NCI-H524 (cell line): ENCODE results near the gene CPT1C.

Experiments used
- DNase-seq, 2 experiments: peaks; one replicate each; lab custom pipeline; 2025; lab: John Stamatoyannopoulos, UW

The CPT1C gene

DNA sequence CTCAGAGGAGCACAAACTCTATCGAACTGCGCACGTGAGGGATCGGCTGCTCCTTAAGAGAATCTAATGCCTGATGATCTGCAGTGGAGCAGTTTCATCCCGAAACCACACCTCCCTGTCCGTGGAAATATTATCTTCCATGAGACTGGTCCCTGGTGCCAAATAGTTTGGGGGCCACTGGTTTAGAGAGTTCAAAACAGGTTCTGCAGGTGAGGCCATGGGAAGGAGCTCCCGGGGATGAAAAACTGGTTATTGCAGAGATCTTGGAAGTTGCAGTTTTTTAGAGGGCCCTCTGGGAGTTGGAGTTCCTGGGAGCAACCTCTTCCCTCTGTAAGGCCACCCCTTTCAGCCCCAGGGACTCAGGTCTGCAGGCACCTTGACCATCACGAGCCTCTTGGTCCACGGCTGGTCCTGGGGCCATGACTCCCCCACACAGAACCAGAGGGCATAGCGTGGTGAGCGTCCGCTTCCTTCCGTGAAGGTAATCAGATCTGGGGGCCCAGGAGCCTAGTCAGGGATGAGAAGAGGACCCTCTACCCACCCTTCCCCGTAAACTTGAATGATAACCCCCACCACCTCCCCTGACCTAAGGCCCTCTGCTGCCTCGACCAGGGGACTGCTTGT is 30.5 kb upstream of the CPT1C start:
- DNase-seq: no peak

DNA sequence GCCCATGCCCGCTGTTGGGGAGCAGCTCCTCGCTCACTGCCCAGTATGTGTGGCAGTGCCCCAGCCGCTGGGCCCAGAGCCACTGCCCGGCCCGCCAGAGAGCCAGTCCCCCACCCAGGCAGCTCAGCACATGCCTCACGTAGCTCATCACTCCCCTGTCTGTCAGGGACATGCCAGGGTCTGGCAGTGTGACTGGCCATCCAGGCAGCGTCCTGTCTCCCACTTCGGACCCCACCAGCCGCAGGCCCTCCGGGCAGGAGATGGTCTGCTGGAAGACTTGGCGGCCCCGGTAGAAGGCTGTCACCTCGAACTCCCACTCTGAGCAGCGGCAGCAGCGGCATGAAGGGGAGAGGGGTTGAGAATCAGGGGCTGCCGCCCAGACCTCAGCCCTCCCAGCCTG is 28.9 kb upstream of the CPT1C start:
- DNase-seq: no peak

GRCh38 chr19:49663224-49663623 is 27.7 kb upstream of the CPT1C start:
- DNase-seq: no peak

GRCh38 chr19:49664171-49665035 is 26.5 kb upstream of the CPT1C start:
- DNase-seq: peak; percentile 48 to 82

- no peak for DNase-seq
Measured at GRCh38 chr19:49665036-49665350, 25.9 kb upstream of the CPT1C start.

DNA sequence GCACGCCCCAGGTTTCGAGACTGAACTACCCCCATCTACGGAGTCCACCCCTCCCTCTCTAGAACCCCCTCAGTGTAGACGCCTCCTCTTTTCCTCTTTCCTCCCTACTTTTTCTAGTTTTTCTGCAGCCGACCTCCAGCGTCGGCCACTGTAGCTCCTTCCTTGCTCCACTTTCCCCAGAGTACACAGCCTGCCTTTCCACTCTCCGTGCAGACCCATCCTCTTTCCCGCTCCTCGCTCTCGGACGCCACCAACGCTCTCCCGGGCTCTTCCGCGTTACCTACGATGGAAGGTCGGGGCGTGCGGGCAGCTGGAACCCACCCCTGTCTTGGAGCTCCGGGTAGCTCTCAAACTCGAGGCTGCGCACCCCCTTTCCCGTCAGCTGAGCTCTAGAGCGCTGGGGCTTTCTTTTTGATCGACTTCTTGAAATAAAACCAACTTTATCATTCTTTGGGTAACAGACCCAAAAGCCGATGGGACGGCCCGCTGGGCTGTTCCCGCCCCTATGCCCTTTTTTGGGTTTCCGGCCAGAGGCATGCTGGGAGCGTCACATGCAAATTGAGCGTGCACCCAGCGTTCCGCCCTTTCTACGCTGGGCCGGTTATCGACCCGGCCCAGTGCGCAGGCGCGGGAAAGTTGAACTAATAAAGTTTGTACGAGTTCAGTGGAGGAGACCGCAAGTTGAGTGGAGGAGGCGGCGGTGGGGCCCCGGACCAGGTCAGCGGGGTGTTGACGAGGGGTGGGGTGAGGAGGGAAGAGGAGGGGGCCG is 25.4 kb upstream of the CPT1C start, which contains the start of the genes BCL2L12 and IRF3:
TSS of gene BCL2L12 (plus strand) at position 583 of the 769 bp plus-strand sequence. CDS start 760 bp downstream, outside the sequence.
TSS of gene IRF3 (minus strand) at position 507 of the 769 bp plus-strand sequence. CDS start 1,019 bp downstream, outside the sequence.
- DNase-seq: peak; percentile 88 to 95

- DNase-seq: peak; percentile 37 to 75
Measured at GRCh38 chr19:49666120-49666444, 24.8 kb upstream of the CPT1C start.

- no peak for DNase-seq
Measured at GRCh38 chr19:49667473-49667872, 23.4 kb upstream of the CPT1C start.

- no peak for DNase-seq
Measured at GRCh38 chr19:49669516-49669915, 21.4 kb upstream of the CPT1C start.

DNA sequence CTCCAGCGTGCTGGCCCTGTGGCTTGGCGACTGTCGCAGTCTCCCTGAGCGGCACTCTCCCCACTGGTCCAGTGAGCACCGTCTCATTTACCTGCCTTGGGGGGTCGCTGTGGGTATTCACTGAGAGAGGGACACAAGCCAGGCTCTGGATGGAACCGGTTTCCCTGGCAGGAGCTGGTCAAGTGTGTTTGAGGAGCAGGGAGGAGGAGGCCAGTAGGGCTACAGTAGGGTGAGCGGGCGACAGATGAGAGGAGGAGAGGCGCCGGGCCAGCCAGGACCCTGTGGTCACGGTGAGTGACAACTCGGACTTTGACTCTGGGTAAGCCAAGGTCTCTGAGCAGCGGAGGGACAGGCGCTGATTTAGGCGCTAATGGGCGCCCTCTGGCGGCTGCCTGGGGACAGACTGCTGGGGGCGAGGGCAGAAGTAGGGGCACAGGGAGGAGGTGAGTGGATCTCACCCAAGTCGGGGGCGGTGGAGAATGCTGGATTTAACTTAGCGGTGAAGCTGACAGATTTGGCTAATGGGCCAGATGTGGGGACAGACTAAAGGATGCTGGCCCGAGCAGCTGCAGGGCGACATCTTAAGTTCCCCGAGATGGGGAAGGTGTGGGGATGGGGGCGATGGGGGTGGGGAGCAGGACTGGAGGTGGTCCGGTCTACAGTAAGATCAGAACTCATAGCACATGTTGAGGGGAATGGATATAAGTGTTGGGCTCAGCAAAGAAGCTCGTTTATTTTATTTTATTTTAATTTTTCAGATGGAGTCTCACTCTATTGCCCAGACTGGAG is 18.6 kb upstream of the CPT1C start:
- DNase-seq: peak; percentile 88 to 92

GRCh38 chr19:49676136-49676783 is 14.7 kb upstream of the CPT1C start:
- DNase-seq: peak; percentile 91 to 92

- peak; percentile 100 for DNase-seq
Measured at GRCh38 chr19:49676784-49677230, 14.1 kb upstream of the CPT1C start.

DNA sequence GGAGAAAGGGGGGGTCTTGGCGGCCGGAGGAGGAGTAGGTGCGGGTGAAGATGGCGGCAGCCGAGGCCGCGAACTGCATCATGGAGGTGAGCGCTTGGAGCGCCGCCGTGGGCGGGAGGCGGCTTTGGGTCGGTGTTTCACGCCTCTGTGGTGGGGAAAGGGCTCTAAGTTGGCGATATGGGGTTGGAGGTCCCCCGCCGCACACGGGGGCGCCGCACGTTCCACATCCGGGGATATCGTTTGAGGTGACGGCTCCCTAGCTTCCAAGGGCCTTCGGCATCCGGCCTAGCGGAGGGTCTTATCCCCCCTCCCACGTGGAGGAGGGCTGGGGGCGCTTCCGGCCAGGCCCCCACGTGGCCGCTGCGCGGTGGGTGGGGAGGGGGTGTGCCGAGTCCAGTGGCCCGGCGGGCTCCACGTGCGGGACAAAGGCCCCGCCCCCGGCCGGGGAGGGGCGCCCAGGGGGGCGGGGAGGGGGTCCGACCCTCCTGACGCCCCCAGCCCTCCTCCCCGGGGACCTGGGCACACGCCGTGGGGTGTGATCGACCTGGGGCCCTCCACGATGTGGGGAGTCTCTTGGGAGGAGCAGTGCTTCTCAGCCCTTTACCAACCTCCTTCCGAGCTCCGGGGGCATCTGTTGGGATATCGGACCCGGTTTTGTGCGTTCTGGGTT is 13.6 kb upstream of the CPT1C start, which contains the start of gene PRMT1:
TSS of gene PRMT1 (plus strand) at position 41 of the 670 bp plus-strand sequence. CDS start at position 51, 10 bp downstream.
- DNase-seq: peak; percentile 71 to 84

DNA sequence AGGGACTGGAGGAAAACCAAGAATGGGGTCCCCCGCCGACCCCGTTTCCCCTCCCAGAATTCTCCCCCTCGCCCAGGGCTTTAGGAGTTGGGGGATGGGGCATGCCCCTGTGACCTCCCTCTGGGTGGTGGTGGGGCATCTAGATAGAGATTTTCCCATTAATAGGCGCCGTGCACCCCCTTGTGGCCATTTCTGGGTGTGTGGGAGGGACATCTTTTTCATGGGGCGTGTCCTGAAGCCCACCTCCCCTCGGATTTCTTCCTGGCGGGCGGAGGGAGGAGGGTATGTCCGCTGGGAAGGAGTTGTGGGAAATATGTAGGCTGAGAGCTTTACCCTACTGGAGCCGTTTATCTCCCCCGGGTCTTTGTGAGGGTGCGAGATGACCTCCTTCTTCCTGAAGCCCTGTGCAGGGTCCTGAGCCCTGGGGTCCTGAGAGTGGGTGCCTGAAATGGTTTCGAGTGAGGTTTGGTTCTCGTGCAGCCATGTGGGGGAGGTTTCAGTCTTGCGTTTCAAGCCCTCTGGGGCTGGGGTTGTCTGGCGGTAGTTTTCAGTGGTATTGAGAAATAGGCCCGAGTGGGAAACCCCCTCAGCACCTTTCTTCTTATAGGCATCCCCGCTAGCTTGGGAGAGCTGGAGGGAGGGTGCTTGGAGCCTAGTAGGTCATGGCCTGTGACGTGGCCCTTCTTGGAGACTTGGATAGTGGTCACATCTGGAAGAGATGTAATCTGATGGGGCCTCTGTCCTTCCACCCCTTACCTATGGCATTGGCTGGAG is 12.8 kb upstream of the CPT1C start:
- peak; percentile 85 to 90 for DNase-seq

GRCh38 chr19:49678985-49679770 is 11.7 kb upstream of the CPT1C start:
- DNase-seq: peak; percentile 93 to 95

DNA sequence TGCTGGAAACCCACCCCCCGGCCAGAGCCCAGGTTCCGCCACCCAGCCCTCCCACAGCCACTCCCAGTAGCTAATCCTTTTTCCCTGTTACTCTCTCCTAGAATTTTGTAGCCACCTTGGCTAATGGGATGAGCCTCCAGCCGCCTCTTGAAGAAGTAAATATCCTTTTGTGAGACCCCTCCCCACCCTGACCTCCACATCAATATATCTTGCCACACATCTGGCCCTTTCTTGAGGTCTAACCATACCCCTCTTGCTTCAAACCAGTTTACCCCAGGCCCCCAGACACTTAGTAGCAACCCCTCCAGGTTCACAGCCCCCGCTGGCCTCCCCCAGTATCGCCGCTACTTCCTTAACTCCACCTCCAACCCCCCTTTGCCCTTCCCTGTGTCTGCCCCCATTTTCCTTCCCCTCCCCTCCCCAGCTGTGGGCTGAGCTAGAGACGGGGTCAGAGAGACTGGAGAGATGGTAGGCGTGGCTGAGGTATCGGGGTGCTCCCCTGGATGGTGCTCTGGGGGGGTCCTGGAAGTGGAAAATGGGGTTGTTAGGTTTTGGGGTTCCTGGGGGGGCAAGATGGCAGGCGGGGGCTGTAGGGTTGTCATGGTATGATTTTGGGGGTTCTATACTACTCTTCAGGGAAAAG is 11.0 kb upstream of the CPT1C start:
- DNase-seq: peak; percentile 85

DNA sequence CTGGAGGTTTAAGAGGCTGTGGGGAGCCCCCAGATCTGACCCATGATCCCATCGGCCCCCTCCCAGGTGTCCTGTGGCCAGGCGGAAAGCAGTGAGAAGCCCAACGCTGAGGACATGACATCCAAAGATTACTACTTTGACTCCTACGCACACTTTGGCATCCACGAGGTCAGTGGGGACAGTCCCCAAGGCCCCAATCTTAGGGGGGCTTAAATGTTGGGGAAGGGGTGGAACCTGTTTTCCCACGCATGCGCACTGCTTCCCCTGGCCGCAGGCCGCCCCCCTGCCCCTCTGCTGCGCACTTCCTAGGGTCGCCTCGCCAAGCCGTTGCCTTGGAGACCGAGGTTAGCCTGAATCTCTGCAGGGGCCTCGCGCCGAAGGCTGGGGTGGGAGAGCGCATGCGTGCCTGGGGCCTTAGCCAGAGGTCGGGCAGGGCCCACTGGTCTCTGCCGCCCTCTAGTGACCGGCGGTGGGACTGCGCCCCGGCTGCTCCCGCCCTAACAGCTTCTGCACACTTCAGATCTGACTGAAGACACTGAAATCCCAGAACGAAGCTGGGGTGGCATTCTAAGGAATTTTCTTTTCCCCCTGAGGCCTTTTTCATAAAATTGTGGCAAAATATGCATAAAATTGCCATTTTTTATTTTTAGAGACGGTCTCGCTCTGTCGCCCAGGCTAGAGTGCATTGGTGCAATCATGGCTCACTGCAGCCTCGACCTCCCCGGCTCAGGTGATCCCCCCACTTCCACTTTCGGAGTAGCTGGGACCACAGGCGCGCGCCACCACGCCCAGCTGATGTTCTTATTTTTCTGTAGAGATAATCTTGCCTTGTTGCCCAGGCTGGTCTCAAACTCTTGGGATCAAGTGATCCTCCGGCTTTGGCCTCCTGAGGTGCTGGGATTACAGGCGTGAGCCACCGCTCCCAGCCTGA is 10.2 kb upstream of the CPT1C start:
- peak; percentile 90 to 97 for DNase-seq
